Subcutaneous preadipocyte (primary cell): Measurements from ENCODE around the gene GLIPR1. TPM values are rescaled to one million over a fixed set of nuclear protein-coding genes. Genes with fewer than 3 reads are reported as not detected.

ENCODE experiments used
- total RNA-seq: library from RNA; depleted of rRNA; stranded (reverse); fragments of >200 nt; gene quantifications from 2 replicates; pipeline ENCODE4 v1.2.3, GENCODE V29; 2012

The GLIPR1 gene
- 47.0 and 68.8 TPM in 2 replicates for total RNA-seq

DNA sequence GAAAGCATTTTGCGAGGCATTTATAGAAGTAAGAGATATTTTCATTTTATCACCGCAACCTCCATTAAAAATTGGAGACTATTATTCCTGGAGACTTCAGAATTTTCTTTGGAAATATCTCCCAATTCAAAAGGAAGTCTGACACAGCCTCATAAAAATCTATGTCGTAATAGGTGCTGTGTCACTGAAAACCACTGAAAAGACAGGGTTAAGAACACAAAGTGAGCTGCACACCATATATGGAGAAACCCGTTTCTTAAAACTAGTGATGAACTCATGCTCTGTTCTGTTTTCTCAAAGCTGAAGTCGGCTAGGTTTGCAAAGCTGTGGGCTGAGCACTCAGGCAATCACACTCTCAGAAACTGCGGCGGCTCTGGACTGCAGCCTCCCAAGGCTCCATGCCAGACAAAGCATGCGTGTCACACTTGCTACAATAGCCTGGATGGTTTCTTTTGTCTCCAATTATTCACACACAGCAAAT is at the start of gene GLIPR1:
TSS of gene GLIPR1 (plus strand) at position 287 of the 481 bp plus-strand sequence. CDS start at position 413, 126 bp downstream.

GRCh38 chr12:75511116-75512048 is 30.8 kb downstream of the GLIPR1 start, which contains the start of gene KRR1:
Gene KRR1, minus strand, starts transcription at chr12:75511609. Its CDS starts 12 bp downstream, at chr12:75511597.

Other genes with a start within 250 kb of the GLIPR1 start
- gene CAPS2, start 150.4 kb upstream of the GLIPR1 start, total RNA-seq: 4.8 and 5.3 TPM in 2 replicates
- not detected in 2 replicates for gene GLIPR1L1, start 146.1 kb upstream of the GLIPR1 start, total RNA-seq
- 0.37 and 0.39 TPM in 2 replicates for gene GLIPR1L2, start 89.7 kb upstream of the GLIPR1 start, total RNA-seq
- gene KRR1, start 30.9 kb downstream of the GLIPR1 start, total RNA-seq: 16.9 and 23.1 TPM in 2 replicates